Pons (tissue), 1 donor: ENCODE measurements around the gene CCND2.

Source experiments
- DNase-seq: peaks from one replicate; pipeline ENCODE4 v3.0.0-alpha.2; 2016; ENCODE audit warnings: low spot score

The CCND2 gene

DNA sequence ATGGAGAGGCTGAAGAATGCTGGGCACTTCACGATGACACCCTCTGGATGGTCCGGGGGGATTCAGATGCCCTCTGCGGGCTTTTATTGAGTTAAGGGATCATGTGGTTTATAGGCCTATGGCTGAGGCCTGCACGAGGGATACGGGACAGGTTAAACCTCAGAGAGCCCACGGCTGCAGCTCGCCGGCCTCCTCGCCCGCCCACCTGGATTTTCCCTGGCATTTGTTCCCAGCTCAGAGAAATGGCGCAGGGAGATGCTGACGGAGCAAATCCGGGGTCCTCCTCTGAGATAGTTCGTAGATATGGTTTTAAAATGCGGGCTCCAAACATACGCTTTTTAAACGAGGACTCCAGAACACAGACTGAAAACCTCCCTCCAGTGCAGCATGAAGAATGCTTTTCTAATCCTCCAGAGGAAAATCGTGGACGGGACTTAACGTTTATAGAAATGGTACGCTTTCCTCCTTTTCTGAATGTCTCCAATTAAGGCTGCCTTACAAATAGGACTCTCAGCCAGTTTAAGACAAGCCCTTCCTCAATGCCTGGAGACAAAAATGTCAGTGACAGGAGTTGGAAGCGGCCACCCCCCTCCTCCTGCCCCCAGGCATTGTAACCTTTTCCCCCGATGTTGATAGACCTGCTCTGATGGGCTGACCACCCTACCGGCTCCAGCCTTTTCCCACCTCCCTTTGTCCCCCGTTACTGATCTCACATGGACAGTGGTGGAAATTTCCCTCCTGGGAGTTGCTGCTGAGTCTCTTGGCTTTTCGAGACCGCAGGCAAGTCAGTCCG is 16.6 kb downstream of the CCND2 start:
- DNase-seq, result no peak

- no peak for DNase-seq
Observed at GRCh38 chr12:4292341-4293073, 18.9 kb downstream of the CCND2 start.

DNA sequence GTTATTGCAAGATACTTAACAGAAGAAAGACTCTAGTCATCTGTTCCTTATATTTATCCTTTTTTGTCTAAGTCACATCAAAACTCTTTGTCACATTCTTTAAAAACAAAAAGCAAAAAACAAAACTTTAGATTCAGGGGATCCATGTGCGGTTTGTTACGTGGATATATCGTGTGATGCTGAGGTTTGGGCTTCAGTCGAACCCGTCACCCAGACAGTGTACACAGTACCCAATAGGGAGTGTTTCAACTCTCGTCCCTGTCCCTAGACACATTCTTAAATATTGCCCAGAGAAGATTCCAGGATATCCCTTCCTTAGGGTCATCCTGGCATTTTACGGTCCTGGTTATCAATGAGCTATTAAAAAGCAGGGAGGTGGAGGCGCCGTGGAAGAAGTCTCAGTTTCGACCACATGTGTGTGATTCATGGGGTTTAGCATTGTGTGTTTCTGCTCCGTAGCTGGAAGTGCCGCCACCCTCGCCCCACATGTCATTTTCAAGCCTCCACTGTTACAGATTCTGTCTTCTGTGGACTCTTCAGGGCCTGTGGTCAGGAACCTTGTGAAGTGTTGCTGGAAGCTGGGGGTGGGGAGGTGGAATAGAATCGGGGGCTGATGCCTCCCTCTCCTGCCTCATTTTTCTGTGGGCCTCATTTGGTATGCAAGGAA is 19.9 kb downstream of the CCND2 start:
- DNase-seq, result no peak

DNA sequence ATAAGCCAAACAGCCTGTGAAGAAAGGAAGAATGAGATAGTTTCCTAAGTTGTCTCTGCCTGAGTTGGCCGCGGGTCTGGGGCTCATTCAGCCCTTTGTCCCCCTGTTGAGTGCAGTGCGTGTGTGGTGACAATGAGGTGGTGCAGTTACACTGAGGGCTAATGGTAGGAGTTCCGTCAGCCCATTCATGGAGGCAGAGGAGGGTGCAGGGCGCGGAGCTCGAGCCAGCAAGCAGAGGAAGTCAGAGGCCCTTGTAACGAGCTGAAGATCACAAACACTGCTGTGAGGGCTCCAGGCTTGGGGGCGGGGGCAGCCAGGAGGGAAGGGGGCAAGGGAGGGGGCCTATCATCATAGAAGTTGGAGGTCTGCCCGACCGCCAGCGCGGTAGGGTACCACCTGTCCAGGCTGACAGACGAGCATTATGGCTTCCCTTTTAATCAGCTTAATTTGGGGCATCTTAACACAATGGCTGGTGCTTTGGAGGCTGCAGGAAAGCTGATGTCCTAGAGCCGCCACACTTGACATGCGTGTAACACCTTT is 20.5 kb downstream of the CCND2 start:
- DNase-seq, result no peak

- DNase-seq, result no peak
Observed at GRCh38 chr12:4296751-4297150, 23.2 kb downstream of the CCND2 start.

DNA sequence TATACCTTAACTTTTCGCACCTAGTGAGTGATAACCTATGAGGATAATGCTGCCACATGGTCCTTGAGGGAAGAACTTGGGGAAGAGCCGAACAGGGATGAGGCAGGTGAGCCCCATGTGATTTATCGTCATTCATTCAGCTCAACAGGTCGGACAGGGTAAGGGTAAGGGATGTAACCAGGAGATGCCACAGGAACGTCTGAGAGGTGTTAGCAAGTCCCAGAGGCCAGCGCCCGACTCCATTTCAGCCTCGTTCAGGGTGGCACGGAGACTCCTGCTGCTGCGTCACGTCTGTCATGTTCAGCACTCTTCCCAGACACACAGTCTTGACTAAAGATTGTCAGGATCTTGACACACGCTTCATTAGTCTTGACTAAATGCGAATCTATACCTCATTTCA is 24.1 kb downstream of the CCND2 start:
- no peak for DNase-seq

GRCh38 chr12:4300883-4301282 is 27.3 kb downstream of the CCND2 start:
- DNase-seq, result no peak

DNA sequence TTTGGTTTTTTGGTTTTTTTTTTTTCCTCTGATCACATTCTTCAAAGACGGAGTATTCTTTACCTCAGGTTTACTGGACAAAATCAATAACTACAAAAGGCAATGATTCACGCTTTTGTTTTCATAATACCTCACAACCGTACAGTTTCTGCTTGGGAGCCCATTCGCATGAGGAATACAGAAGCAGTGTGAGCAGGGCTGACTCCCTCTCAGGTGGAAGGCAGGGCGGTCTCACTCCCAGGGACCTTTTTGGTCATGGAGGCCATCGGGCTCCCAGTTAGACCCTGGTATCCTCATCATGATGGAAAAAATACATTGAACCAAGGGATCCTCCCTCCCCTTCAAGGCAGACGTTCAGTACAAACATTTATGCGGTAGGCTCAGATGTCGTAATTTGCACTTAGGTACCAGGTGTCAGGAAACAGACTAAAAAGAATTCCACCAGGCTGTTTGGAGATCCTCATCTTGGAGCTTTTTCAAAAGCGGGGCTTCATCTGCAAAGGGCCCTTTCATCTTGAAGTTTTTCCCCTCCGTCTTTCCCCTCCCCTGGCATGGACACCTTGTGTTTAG is 28.5 kb downstream of the CCND2 start:
- DNase-seq, result no peak

GRCh38 chr12:4302881-4303280 is 29.3 kb downstream of the CCND2 start:
- DNase-seq, result no peak

GRCh38 chr12:4303750-4304149 is 30.2 kb downstream of the CCND2 start:
- no peak for DNase-seq

DNA sequence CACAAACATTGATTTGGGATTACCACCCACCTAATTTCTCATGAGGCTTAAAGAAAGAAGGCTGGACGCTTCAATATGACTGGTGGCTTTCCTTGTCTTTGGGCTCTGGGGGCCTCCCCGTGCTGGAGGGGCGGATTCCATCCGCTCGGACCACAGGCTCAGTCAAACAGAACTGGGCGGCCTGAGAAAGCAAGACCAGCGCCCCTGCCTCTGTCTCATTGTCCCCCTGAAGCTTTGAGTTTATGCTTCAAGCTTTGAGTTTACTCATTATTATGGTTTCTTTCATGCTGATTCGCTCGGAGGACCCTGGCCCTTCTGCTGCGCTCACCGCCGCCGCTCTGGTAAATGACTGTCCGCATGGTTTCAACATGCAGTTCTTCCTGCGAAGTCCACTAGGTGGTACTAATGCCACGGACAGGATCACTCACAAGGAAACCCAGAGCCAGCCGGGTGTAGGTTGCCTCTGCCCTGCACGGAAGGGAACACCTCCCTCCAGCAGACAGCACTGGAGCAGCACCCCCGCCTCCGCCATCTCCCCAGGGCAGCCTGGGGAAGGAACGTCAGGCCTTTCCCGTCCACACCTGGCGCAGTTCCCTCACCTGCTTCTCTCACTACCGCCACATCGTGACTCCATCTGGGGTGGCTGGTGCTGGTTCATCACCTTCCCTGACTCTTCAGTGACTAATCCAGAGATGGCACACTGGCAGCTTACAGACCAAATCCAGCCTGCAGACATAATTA is 34.2 kb downstream of the CCND2 start:
- DNase-seq, result peak; percentile 63

DNA sequence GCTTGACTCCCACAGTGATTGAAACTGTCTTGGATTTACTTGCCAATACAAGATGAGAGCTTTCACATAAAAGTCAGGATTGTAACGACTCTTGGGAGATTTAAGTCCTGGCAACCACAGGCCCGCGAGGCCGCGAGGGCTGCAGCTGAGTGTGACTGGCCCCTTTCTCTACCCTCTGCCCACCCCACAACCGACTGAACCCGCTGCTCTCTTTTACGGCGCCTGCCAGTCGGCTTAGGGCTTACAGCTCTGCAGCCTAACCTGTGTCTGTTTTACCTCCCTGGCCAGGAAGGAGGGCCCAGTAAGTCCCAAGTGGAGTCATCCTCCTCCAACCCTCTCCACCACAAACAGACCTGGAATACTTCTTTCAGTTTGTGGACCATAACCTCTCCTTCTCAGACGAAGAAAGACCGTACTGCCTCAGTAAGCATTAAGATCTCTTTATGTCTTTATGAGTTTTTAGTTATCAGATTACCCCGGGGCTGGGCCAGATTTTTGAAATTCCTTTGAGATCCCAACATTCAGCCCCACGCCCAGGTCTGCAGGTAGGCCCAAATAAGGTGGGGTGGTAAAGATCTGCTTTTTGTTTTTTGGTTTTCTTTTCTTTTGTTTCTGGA is 34.9 kb downstream of the CCND2 start:
- DNase-seq, result no peak

DNA sequence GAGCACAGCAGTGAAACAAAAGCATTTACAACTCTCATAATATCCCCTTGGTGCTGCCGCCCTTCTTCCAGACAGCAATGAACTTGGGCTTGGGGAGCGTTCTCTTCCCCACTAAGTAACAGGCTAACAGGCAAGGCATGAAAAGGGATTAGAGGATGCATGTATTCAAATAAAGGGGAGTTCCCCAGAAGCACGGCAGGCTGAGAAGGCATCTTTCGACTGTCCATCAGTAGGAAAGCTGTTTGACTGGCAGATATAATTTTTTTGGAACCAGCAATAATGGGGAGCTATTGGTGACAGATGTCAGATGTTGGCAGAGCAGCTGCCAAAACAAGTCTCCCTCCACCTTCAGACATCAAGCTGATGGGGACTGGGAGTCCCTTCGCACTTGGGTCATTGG is 38.2 kb downstream of the CCND2 start:
- DNase-seq, result no peak

GRCh38 chr12:4312251-4312650 is 38.7 kb downstream of the CCND2 start:
- no peak for DNase-seq

DNA sequence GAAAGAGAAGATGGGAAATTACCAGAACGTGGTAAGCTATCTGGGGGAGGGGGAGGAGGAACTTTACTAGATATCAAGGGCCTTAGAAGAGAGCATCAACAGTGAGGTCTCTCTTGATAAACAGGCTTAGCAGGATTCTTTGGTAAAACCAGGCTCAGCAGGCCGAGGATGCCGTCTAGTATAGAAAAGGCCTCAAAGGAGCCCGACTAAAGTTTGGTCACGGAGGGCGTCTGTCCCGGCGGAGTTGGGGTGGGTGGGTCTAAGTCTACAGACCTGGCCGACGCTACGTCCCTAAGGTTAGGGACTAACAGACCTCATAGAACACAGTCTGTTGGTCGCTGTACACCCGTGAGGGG is 46.9 kb downstream of the CCND2 start:
- no peak for DNase-seq

GRCh38 chr12:4320853-4321701 is 47.5 kb downstream of the CCND2 start, which contains the start of gene TIGAR:
TIGAR (plus strand) TSS chr12:4321213; CDS start chr12:4321272, 59 bp downstream.
- DNase-seq, result peak; percentile 96

DNA sequence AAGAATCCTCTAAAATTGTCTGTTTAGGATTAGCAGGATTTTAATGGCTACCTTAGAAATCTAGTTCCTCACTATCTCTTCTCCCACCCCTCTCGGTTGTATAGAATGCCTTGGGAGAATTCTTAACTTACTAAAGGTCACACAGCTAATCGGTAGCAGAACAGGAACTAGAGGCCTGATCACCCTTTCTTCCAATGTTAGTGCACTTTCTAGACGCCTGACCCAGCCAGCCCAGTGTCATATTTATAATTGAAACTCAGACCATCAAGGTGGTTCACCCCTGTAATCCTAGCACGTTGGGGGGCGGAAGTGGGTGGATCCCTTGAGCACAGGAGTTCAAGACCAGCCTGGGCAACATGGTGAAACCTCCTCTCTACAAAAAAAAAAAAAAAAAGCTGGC is 49.2 kb downstream of the CCND2 start:
- DNase-seq, result no peak
